ENCODE measurements around the gene KCNMB1. TPM values are rescaled to one million over a fixed set of nuclear protein-coding genes. Genes with fewer than 3 reads are reported as not detected.

Gene KCNMB1
- total and polyA plus RNA-seq, 11 donors = 0.25 to 3.7 (median 1.0) TPM

GRCh38 chr5:170418736-170419135 lies 29.6 kb upstream of the KCNMB1 start:
- H3K9me3 ChIP-seq = no peaks in the 10 kb centered on the region
- H3K27ac ChIP-seq = no peak overlapping the region
- intact Hi-C loops (cut with DNase I) = loop anchor here in 4 of 10 donors (2.0 to 10.0 kb wide), 5 partner anchors 56 to 324 kb away; partner anchors contain the start of gene FOXI1 (in 1 of the 4)
- TF ChIP-seq POLR2A (IDR thresholded peaks at IDR 0.05) = no peak
- TF ChIP-seq CTCF (IDR thresholded peaks at IDR 0.05) = no peak
- WGBS, 4 donors = 83 to 91% (median 89%) methylated on average over 8 of the region's 8 CpGs
- H3K36me3 ChIP-seq = no peaks in the 10 kb centered on the region
- DNase-seq (no peak), ATAC-seq (no peak)
- H3K4me3 ChIP-seq = no peak overlapping the region
- no peaks in the 10 kb centered on the region for H3K27me3 ChIP-seq
- H3K4me1 ChIP-seq = peaks cover 0 to 26% (median 0%) of the 10 kb centered on the region in 12 donors

GRCh38 chr5:170416526-170416925 lies 27.4 kb upstream of the KCNMB1 start:
- Histone ChIP-seq H3K4me3 (no peak overlapping the region), H3K27ac (no peak overlapping the region), H3K27me3 (no peaks in the 10 kb centered on the region), H3K4me1 (peaks cover 0 to 17% (median 0%) of the 10 kb centered on the region in 12 donors), H3K36me3 (no peaks in the 10 kb centered on the region), H3K9me3 (no peaks in the 10 kb centered on the region)
- TF ChIP-seq CTCF (IDR thresholded peaks at IDR 0.05) = no peak
- no peak for TF ChIP-seq POLR2A (IDR thresholded peaks at IDR 0.05)
- intact Hi-C loops (cut with DNase I) = loop anchor here in 4 of 10 donors (5.0 to 10.0 kb wide), 4 partner anchors 54 to 322 kb away; partner anchors contain the start of gene FOXI1 (in 1 of the 4)
- DNase-seq (no peak), ATAC-seq (no peak)
- WGBS, 4 donors = 61 to 81% (median 78%) methylated on average over 4 of the region's 4 CpGs

- H3K36me3 ChIP-seq = no peaks in the 10 kb centered on the region
- DNase-seq = no peak
- no peak overlapping the region for H3K27ac ChIP-seq
- WGBS, 4 donors = 75 to 80% (median 78%) methylated on average over 6 of the region's 6 CpGs
- TF ChIP-seq POLR2A (IDR thresholded peaks at IDR 0.05) (no peak), CTCF (IDR thresholded peaks at IDR 0.05) (no peak)
- intact Hi-C loops (cut with DNase I) = loop anchor here in 4 of 10 donors (5.0 to 10.0 kb wide), 4 partner anchors 52 to 320 kb away; partner anchors contain the start of gene FOXI1 (in 1 of the 4)
- no peaks in the 10 kb centered on the region for H3K27me3 ChIP-seq
- H3K4me1 ChIP-seq = peaks cover 0 to 9% (median 0%) of the 10 kb centered on the region in 12 donors
- no peak overlapping the region for H3K4me3 ChIP-seq
- ATAC-seq = no peak
- H3K9me3 ChIP-seq = no peaks in the 10 kb centered on the region
Observed at GRCh38 chr5:170414786-170415185, 25.6 kb upstream of the KCNMB1 start.

- Histone ChIP-seq H3K4me3 (no peak overlapping the region), H3K4me1 (peaks cover 0 to 9% (median 0%) of the 10 kb centered on the region in 12 donors), H3K9me3 (no peaks in the 10 kb centered on the region), H3K27ac (no peak overlapping the region), H3K27me3 (no peaks in the 10 kb centered on the region), H3K36me3 (no peaks in the 10 kb centered on the region)
- WGBS, 4 donors = 89 to 96% (median 92%) methylated on average over 3 of the region's 3 CpGs
- intact Hi-C loops (cut with DNase I) = loop anchor here in 2 of 10 donors (10.0 kb wide), 2 partner anchors 309 to 319 kb away; partner anchors contain the start of gene FOXI1 (in 1 of the 2)
- DNase-seq = no peak
- TF ChIP-seq POLR2A (IDR thresholded peaks at IDR 0.05) (no peak), CTCF (IDR thresholded peaks at IDR 0.05) (no peak)
- ATAC-seq = no peak
Observed at GRCh38 chr5:170413897-170414296, 24.7 kb upstream of the KCNMB1 start.
